Heart left ventricle (tissue), 13 donors: ENCODE results near the gene ANKRD53.

Experiments
- CTCF ChIP-seq, 12 donors: fragments of 200-600 bp; sonication (generic) in 4 of 12; IDR thresholded peaks; one replicate each; pipeline versions ENCODE4 v1.5.0 to v1.8.0; 2018 to 2022; ENCODE audit warnings: antibody characterized with exemption in 12 of 12, mild to moderate bottlenecking in 5 of 12
- POLR2A ChIP-seq, 2 donors: fragments of 450-650 bp; IDR thresholded peaks; one replicate each; pipeline ENCODE4 v1.6.1; 2017; ENCODE audit warnings: antibody characterized with exemption in 2 of 2, mild to moderate bottlenecking in 2 of 2, moderate library complexity in 2 of 2
- donor health status: ischemic (EF 13 %, LVEDD 7.1; RV severe dilation, severe dysfunction).
- donor health status: DM: no; HTN: yes; CAD: no.
- donor health status: DM: no; HTN: no; CAD: no.
- donor health status: ischemic (EF 25% LVEDD 6.9; RV normal size, moderate dysfunction).
- donor health status: ischemic (EF 25% LVEDD 5.7; RV mildly dilated, moderate dysfunction).
- donor health status: ischemic (EF 35%, LVEDD 5.7; RV mildly dilated, moderate dysfunction).
- donor health status: nonischemic (EF 11% LVEDD 7.7; RV severe dilation, severe dysfunction).
- donor health status: DM: yes; HTN: yes; CAD: no.
- donor health status: PGD.
- donor health status: ischemic (EF 29% LVEDD 5.4; RV normal size, mild dysfunction).
- donor health status: nonischemic (EF 23%, LVEDD 6.1; RV moderate dilation, normal function).

- TF ChIP-seq POLR2A (IDR thresholded peaks at IDR 0.05) (no peak), CTCF (IDR thresholded peaks at IDR 0.05) (no peak)
Observed at GRCh38 chr2:70962211-70962884, 16.1 kb upstream of the ANKRD53 start.
